HG03103 (cell line): ENCODE data around the gene CBLIF.
"Not testable (repeated sequence)": the region's sequence is repeated elsewhere in the genome, so short reads cannot be mapped to it uniquely, and the experiment has no call there.

Source experiments
- ATAC-seq: cut with Tn5 transposase; IDR thresholded peaks from one replicate; pipeline ENCODE4 v1.9.1; 2021; ENCODE audit warnings: low read depth; ENCODE audit not compliant: unreplicated experiment

Gene CBLIF

GRCh38 chr11:59845399-59845798, at the start of gene CBLIF:
TSS of gene CBLIF (minus strand) at chr11:59845499. CDS start at chr11:59845453, 46 bp downstream.
- ATAC-seq: no peak

GRCh38 chr11:59894616-59895015, 49.3 kb upstream of the CBLIF start:
- no peak for ATAC-seq

- no peak for ATAC-seq
Observed at GRCh38 chr11:59891781-59892181, 46.5 kb upstream of the CBLIF start.

DNA sequence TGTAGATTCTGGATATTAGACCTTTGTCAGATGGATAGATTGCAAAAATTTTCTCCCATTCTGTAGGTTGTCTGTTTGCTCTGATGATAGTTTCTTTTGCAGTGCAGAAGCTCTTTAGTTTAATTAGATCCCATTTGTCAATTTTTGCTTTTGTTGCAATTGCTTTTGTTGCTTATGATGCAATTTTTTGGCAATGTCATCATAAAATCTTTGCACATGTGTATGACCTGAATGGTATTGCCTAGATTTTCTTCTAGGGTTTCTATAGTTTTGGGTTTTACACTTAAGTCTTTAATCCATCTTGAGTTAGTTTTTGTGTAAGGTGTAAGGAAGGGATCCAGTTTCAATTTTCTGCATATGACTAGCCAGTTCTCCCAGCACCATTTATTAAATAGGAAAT, 41.9 kb upstream of the CBLIF start:
- not testable (repeated sequence) for ATAC-seq

GRCh38 chr11:59883597-59883996, 38.3 kb upstream of the CBLIF start:
- no peak for ATAC-seq

DNA sequence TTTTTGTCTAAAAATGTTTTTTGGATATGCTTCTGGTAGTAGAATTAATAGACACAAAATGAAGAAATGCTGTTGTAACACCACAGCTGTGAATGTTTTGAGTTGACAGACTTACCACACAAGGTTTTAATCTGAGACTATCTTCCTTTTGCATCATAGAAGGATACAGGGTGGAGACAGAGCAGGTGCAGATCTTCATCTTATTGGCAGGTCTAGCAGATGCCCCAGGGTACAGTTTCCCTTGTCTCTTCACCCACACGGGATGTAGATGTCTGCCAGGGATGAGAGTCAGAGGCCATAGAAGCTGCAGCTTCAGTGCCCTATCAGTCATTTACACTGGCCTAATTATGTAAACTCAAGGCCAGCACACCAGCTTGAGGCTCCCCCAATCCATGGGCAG, 34.3 kb upstream of the CBLIF start:
- ATAC-seq: no peak

- ATAC-seq: no peak
Observed at GRCh38 chr11:59878575-59878974, 33.3 kb upstream of the CBLIF start, which contains the start of gene OOSP3. TSS of gene OOSP3 (plus strand) at chr11:59878782. CDS start at chr11:59878809, 27 bp downstream.

DNA sequence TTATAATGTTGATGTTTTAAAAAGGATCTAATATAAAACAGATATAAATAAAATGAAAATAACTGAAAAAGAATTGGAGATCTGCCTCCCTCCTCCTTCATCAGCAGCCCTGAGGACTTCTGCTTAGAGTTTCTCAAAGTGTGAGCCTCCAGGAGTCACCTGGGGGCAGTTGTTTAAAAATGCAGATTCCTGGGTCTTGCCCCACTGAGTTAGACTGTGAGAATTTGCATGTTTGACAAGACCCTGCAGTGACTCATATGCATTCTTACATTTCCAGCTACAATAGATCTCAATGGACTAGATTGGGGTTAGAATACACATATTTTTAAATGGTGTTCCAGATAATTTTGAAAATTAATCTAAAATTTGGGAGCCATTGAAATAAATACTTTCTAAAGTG, 32.5 kb upstream of the CBLIF start:
- ATAC-seq: no peak

GRCh38 chr11:59877325-59877724, 32.0 kb upstream of the CBLIF start:
- ATAC-seq: no peak

DNA sequence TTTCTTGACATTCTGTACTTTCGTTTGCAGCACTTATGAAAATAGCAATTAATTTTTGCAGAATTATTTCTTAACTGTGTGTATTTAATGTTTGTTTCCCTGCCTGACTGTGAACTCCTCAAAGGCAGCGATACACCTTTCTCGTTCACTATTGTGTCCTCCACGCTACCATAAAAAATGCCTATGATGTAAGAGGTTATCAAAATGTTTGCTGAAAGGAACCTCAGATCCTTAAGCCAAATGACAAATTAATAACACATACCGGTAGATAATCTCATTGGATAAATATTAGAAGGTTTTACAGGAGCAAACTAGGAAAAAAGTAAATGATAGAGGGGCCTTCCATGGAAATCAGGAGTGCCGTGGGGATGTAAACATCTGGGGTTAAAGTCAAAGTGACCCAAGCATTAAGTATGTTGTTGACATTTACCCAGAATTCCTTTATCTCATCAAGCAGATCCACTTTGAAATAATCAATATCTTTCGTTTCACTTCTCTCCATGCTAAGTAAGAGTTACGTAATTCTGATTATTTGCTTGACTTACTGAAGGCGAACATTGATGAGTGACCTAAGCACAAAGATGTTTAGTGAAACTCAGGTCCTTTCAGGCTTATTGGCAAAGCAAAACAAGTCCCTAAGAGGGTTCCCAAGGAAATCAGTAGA, 30.7 kb upstream of the CBLIF start:
- no peak for ATAC-seq

- no peak for ATAC-seq
Observed at GRCh38 chr11:59872076-59872475, 26.8 kb upstream of the CBLIF start.

DNA sequence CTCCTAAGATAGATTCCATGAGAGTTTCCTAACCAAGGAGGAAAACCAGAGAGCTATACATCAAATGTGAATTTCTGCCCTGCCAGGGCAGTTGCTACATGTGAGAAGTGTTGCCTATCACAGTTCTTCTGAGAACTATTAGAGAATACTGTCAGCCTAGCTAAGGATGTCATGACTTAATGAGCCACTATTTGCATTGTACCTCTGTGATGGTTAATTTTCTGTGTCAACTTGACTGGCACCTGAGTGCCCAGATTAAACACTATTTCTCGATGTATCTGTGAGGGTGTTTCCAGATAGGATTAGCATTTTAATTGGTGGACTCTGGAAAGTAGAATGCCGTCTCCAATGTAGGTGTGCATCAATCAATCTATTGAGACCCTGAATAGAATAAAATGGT, 22.6 kb upstream of the CBLIF start:
- ATAC-seq: no peak

- ATAC-seq: no peak
Observed at GRCh38 chr11:59866836-59867235, 21.5 kb upstream of the CBLIF start.

DNA sequence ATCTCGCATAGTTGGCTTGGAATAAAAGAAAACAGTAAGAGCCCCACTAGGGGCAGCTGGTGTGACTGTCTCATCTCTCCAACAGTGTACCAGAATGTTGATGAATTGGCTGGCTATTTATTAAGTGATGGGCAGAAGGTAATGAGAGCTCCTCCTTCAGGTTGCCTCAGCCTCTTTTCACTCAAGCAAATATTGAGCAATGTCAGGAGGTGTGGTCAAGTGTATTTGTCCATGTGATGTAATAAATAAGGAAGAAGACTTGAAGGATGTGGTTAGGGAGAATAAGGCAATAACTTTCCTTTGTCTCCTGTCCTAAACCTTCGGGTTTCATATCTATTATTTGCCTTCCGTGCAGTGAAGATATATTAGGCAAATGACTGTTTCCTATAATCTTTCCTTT, 21.1 kb upstream of the CBLIF start, which contains the start of gene TCN1:
TSS of gene TCN1 (minus strand) at position 91 of the 400 bp plus-strand sequence. CDS start at position 74, 17 bp downstream.
- ATAC-seq: no peak

GRCh38 chr11:59865031-59865430, 19.7 kb upstream of the CBLIF start:
- no peak for ATAC-seq

DNA sequence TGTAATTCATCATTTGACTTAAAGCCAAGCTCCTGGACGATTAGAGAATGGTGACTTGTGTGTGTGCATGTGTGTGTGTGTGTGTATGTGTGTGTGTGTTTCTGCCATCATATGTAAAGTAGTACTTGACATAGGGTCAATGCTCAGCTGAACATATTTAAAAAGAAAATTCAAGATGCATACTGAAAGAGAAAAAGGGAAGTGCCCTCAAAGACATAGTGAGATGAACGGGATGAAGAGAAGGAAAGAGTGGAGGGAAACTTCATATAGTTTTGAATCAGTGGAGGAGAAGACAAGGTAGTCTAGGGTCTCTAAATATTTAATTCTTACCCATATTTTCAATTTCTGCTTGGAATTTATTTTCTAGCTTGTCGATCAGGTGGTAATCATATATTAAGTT, 17.0 kb upstream of the CBLIF start:
- no peak for ATAC-seq

- ATAC-seq: no peak
Observed at GRCh38 chr11:59859673-59860072, 14.4 kb upstream of the CBLIF start.

- no peak for ATAC-seq
Observed at GRCh38 chr11:59857439-59858434, 12.4 kb upstream of the CBLIF start.

- ATAC-seq: no peak
Observed at GRCh38 chr11:59854871-59855270, 9.6 kb upstream of the CBLIF start.

DNA sequence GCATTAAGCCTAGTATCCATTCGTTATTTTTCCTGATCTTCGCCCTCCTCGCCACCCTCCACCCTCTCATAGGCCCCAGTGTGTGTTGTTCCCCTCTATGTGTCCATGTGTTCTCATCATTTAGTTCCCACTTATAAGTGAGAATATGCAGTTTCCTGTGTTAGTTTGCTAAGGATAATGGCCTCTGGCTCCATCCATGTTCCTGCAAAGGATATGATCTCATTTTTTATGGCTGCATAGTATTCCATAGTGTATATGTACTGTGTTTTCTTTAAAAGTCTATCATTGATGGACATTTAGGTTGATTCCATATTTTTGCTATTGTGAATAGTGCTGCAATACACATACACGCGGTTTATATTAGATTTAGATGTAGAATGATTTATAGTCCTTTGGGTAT, 6.1 kb upstream of the CBLIF start:
- not testable (repeated sequence) for ATAC-seq

- not testable (repeated sequence) for ATAC-seq
Observed at GRCh38 chr11:59849551-59849950, 4.3 kb upstream of the CBLIF start.
